SU-DHL-6 (cell line): ENCODE measurements around the gene TNNC1.

Experiments used
- H2AFZ ChIP-seq: fragments of 200-600 bp; sonication (generic); 2 replicates; pipeline ENCODE4 v1.6.1; 2014; ENCODE audit warnings: low read depth, mild to moderate bottlenecking, moderate library complexity, mixed read lengths, antibody characterized with exemption, low read length; ENCODE audit not compliant: severe bottlenecking
- H3F3A ChIP-seq: fragments of 200-600 bp; shearing (Covaris generic); 2 replicates; pipeline ENCODE4 v1.6.0; 2016; ENCODE audit warnings: antibody characterized with exemption, mild to moderate bottlenecking; ENCODE audit not compliant: insufficient read depth
- H3K27ac ChIP-seq: fragments of 200-600 bp; sonication (generic); 2 replicates; pipeline ENCODE4 v1.5.1; 2016; ENCODE audit warnings: low read depth, mild to moderate bottlenecking, low read length, moderate library complexity, mixed read lengths
- H3K27me3 ChIP-seq: fragments of 200-600 bp; sonication (generic), shearing (Covaris generic); 2 replicates; pipeline ENCODE4 v1.6.0; 2014; ENCODE audit warnings: mild to moderate bottlenecking, low read length
- H3K36me3 ChIP-seq: fragments of 200-600 bp; sonication (generic); 2 replicates; pipeline ENCODE4 v1.6.1; 2014; ENCODE audit warnings: mild to moderate bottlenecking, low read length, mixed read lengths
- H3K4me2 ChIP-seq: fragments of 300-600, 200-600 bp; shearing (Covaris generic), sonication (generic); 2 replicates; pipeline ENCODE4 v1.6.0; 2014; ENCODE audit warnings: low read length, low read depth, mild to moderate bottlenecking; ENCODE audit not compliant: poor library complexity, severe bottlenecking
- H3K4me3 ChIP-seq: fragments of 200-600 bp; sonication (generic); 2 replicates; pipeline ENCODE4 v1.5.1; 2014; ENCODE audit warnings: antibody characterized with exemption, low read length, mild to moderate bottlenecking, mixed read lengths; ENCODE audit not compliant: insufficient read depth, poor library complexity, severe bottlenecking
- H3K79me2 ChIP-seq: fragments of 200-600 bp; sonication (generic); 2 replicates; pipeline ENCODE4 v1.6.1; 2014; ENCODE audit warnings: mild to moderate bottlenecking, low read length, moderate library complexity; ENCODE audit not compliant: insufficient read depth
- H3K9ac ChIP-seq: fragments of 200-600 bp; sonication (generic); 2 replicates; pipeline ENCODE4 v1.7.0; 2014; ENCODE audit warnings: mild to moderate bottlenecking, low read length
- H3K9me2 ChIP-seq: fragments of 200-600 bp; sonication (generic); replicated peaks from 2 replicates; pipeline ENCODE4 v1.6.1; 2014; ENCODE audit warnings: low read length; ENCODE audit not compliant: insufficient read depth
- H3K9me3 ChIP-seq: fragments of 200-600 bp; sonication (generic); 2 replicates; pipeline ENCODE4 v1.6.1; 2014; ENCODE audit warnings: low read length, mixed read lengths; ENCODE audit not compliant: insufficient read depth
- H4K20me1 ChIP-seq: fragments of 200-600 bp; sonication (generic); 2 replicates; pipeline ENCODE4 v1.6.1; 2014; ENCODE audit warnings: low read depth, mild to moderate bottlenecking, antibody characterized with exemption, low read length, moderate library complexity, mixed read lengths
- EZH2phosphoT487 ChIP-seq: fragments of 200-600 bp; sonication (generic), shearing (Covaris generic); conservative IDR thresholded peaks from 2 replicates; pipeline ENCODE4 v1.6.1; 2018; ENCODE audit warnings: mild to moderate bottlenecking, antibody characterized with exemption, low read length, moderate library complexity, mixed read lengths
- TF ChIP-seq, protein P1 (sequence below): fragments of 200-600 bp; sonication (generic); IDR thresholded peaks from one replicate; pipeline ENCODE4 v1.5.1; 2017; ENCODE audit warnings: antibody characterized with exemption, mild to moderate bottlenecking, low read length, moderate library complexity; ENCODE audit not compliant: insufficient read depth, poor library complexity, severe bottlenecking

Gene TNNC1

GRCh38 chr3:52433328-52433995, 20.4 kb downstream of the TNNC1 start:
- no peak for TF ChIP-seq EZH2phosphoT487

DNA sequence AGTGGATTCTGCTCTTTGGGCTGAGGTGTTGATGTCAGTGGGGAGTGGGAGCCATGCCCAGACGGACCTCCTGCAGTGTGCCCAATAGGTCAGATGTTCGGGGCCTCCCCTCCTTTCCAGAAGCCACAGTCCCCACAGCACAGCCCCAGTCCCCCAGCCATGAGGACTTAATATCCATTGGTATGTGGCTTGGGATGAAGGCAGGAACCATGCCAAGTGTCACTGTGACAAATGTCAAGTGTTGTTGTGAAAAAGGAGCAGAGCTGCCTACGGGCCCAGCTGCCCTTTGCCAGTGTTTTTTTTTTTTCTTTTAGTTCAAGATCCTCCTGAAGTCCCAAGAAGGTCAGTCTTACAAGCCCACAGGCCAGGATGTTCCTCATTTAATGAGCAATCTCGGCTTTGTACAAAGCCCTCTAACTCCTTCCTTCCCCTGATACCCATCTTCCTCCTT, 21.1 kb downstream of the TNNC1 start:
- Histone ChIP-seq H3K27ac (no peak overlapping the region), H3F3A (no peaks in the 10 kb centered on the region), H4K20me1 (no peaks in the 10 kb centered on the region), H3K9ac (no peak overlapping the region), H2AFZ (no peak overlapping the region), H3K79me2 (no peaks in the 10 kb centered on the region), H3K36me3 (no peaks in the 10 kb centered on the region), H3K9me3 (no peaks in the 10 kb centered on the region), H3K4me3 (no peak overlapping the region), H3K27me3 (no peaks in the 10 kb centered on the region), H3K4me2 (no peak overlapping the region), H3K9me2 (no peaks in the 10 kb centered on the region)
- TF ChIP-seq, protein P1, sequence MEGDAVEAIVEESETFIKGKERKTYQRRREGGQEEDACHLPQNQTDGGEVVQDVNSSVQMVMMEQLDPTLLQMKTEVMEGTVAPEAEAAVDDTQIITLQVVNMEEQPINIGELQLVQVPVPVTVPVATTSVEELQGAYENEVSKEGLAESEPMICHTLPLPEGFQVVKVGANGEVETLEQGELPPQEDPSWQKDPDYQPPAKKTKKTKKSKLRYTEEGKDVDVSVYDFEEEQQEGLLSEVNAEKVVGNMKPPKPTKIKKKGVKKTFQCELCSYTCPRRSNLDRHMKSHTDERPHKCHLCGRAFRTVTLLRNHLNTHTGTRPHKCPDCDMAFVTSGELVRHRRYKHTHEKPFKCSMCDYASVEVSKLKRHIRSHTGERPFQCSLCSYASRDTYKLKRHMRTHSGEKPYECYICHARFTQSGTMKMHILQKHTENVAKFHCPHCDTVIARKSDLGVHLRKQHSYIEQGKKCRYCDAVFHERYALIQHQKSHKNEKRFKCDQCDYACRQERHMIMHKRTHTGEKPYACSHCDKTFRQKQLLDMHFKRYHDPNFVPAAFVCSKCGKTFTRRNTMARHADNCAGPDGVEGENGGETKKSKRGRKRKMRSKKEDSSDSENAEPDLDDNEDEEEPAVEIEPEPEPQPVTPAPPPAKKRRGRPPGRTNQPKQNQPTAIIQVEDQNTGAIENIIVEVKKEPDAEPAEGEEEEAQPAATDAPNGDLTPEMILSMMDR: no peak
- no peak for TF ChIP-seq EZH2phosphoT487

More at GRCh38 chr3:52433328-52433995, 20.4 kb downstream of the TNNC1 start:
- no peaks in the 10 kb centered on the region for H3K9me3 ChIP-seq
- H3K9ac ChIP-seq: no peak overlapping the region
- no peak overlapping the region for H3K4me2 ChIP-seq
- no peaks in the 10 kb centered on the region for H3F3A ChIP-seq
- H3K36me3 ChIP-seq: no peaks in the 10 kb centered on the region
- no peaks in the 10 kb centered on the region for H3K27me3 ChIP-seq
- H3K4me3 ChIP-seq: no peak overlapping the region
- H2AFZ ChIP-seq: no peak overlapping the region
- H3K27ac ChIP-seq: no peak overlapping the region
- no peaks in the 10 kb centered on the region for H4K20me1 ChIP-seq
- no peaks in the 10 kb centered on the region for H3K9me2 ChIP-seq
- no peaks in the 10 kb centered on the region for H3K79me2 ChIP-seq

DNA sequence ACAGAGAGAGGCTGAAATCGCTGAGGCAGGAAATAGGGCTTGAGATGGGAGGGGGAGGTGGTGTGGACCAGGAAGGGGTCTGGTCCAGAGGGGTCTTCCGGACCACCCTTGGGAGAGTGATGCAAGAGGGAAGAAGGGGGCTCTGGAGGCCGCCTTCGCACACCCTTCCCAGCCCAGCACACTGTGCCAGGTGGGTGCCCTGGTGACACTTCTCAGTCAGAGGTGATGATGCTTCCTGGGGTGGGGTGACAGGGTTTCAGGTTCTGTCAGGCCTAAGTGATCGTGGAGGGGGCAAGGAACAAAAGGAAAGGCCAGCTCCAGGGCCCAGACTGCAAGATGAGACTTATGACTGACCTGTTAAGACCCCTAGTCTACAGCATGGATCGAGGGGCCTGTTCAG, 21.6 kb downstream of the TNNC1 start:
- H3K36me3 ChIP-seq: no peaks in the 10 kb centered on the region
- H3K9me2 ChIP-seq: no peaks in the 10 kb centered on the region
- no peak overlapping the region for H2AFZ ChIP-seq
- no peaks in the 10 kb centered on the region for H4K20me1 ChIP-seq
- no peak overlapping the region for H3K9ac ChIP-seq
- no peaks in the 10 kb centered on the region for H3K9me3 ChIP-seq
- no peak for TF ChIP-seq EZH2phosphoT487
- TF ChIP-seq, protein P1: no peak
- H3K27ac ChIP-seq: no peak overlapping the region
- H3K4me3 ChIP-seq: no peak overlapping the region
- H3K79me2 ChIP-seq: no peaks in the 10 kb centered on the region
- H3K27me3 ChIP-seq: no peaks in the 10 kb centered on the region
- no peaks in the 10 kb centered on the region for H3F3A ChIP-seq
- no peak overlapping the region for H3K4me2 ChIP-seq

GRCh38 chr3:52431459-52432223, 22.2 kb downstream of the TNNC1 start:
- H3K9ac ChIP-seq: no peak overlapping the region
- no peaks in the 10 kb centered on the region for H4K20me1 ChIP-seq
- H3K4me2 ChIP-seq: no peak overlapping the region
- H3K9me2 ChIP-seq: no peaks in the 10 kb centered on the region
- no peaks in the 10 kb centered on the region for H3F3A ChIP-seq
- TF ChIP-seq EZH2phosphoT487: no peak
- TF ChIP-seq, protein P1: no peak
- H3K36me3 ChIP-seq: no peaks in the 10 kb centered on the region
- H3K9me3 ChIP-seq: no peaks in the 10 kb centered on the region
- H3K4me3 ChIP-seq: no peak overlapping the region
- no peak overlapping the region for H2AFZ ChIP-seq
- H3K79me2 ChIP-seq: no peaks in the 10 kb centered on the region
- no peaks in the 10 kb centered on the region for H3K27me3 ChIP-seq
- H3K27ac ChIP-seq: no peak overlapping the region
